ENCODE results near the gene PTPRQ.
"Not testable (repeated sequence)": the region's sequence is repeated elsewhere in the genome, so short reads cannot be mapped to it uniquely, and the experiment has no call there.

The PTPRQ gene

GRCh38 chr12:80662586-80662985, 218.6 kb downstream of the PTPRQ start:
- no peaks in the 10 kb centered on the region for H3K9me2 ChIP-seq (replicated peaks; ENCODE audit: insufficient read depth, low read length)
- no peak for DNase-seq
- H3K36me3 ChIP-seq (replicated peaks; ENCODE audit: insufficient read depth, low read length) = no peaks in the 10 kb centered on the region
- no peak overlapping the region for H3K4me2 ChIP-seq (ENCODE audit: low read depth, low read length)
- no peaks in the 10 kb centered on the region for H3K27me3 ChIP-seq (replicated peaks; ENCODE audit: insufficient read depth, low read length)
- no peaks in the 10 kb centered on the region for H3K4me1 ChIP-seq (ENCODE audit: low read length)
- no peaks in the 10 kb centered on the region for H3F3A ChIP-seq (ENCODE audit: insufficient read depth, low read length)
- H3K9me3 ChIP-seq (replicated peaks; ENCODE audit: insufficient read depth, low read length) = no peaks in the 10 kb centered on the region
- H4K20me1 ChIP-seq (ENCODE audit: insufficient read depth, low read length) = no peaks in the 10 kb centered on the region
- H3K79me2 ChIP-seq (ENCODE audit: low read length) = no peaks in the 10 kb centered on the region
- no peak overlapping the region for H3K27ac ChIP-seq (ENCODE audit: low read length)
- no peak overlapping the region for H2AFZ ChIP-seq (ENCODE audit: low read length)
- TF ChIP-seq EZH2 (optimal IDR thresholded peaks at IDR 0.05; ENCODE audit: low read depth, low read length) = no peak
- H3K9ac ChIP-seq (ENCODE audit: low read length) = no peak overlapping the region
- H3K4me3 ChIP-seq (ENCODE audit: low read length) = no peak overlapping the region

- Histone ChIP-seq H3K4me2 (ENCODE audit: low read depth, low read length) (no peak overlapping the region), H3K36me3 (replicated peaks; ENCODE audit: insufficient read depth, low read length) (no peaks in the 10 kb centered on the region), H2AFZ (ENCODE audit: low read length) (no peak overlapping the region), H3K4me3 (ENCODE audit: low read length) (no peak overlapping the region), H4K20me1 (ENCODE audit: insufficient read depth, low read length) (no peaks in the 10 kb centered on the region), H3K79me2 (ENCODE audit: low read length) (no peaks in the 10 kb centered on the region), H3K27me3 (replicated peaks; ENCODE audit: insufficient read depth, low read length) (no peaks in the 10 kb centered on the region), H3K9me2 (replicated peaks; ENCODE audit: insufficient read depth, low read length) (no peaks in the 10 kb centered on the region), H3K27ac (ENCODE audit: low read length) (no peak overlapping the region), H3K9me3 (replicated peaks; ENCODE audit: insufficient read depth, low read length) (no peaks in the 10 kb centered on the region), H3K4me1 (ENCODE audit: low read length) (no peaks in the 10 kb centered on the region), H3F3A (ENCODE audit: insufficient read depth, low read length) (no peaks in the 10 kb centered on the region), H3K9ac (ENCODE audit: low read length) (no peak overlapping the region)
- no peak for DNase-seq
- TF ChIP-seq EZH2 (optimal IDR thresholded peaks at IDR 0.05; ENCODE audit: low read depth, low read length) = no peak
- no peak for TF ChIP-seq CTCF (IDR thresholded peaks at IDR 0.05; ENCODE audit: low read length)
- TF ChIP-seq EZH2phosphoT487 (IDR thresholded peaks at IDR 0.05; ENCODE audit: low read length) = no peak
These were observed 226.2 kb downstream of the PTPRQ start for GRCh38 chr12:80670214-80670613.

- H2AFZ ChIP-seq (ENCODE audit: low read length); H3K4me1 ChIP-seq (ENCODE audit: low read length); H3F3A ChIP-seq (ENCODE audit: insufficient read depth, low read length); H3K9me3 ChIP-seq (replicated peaks; ENCODE audit: insufficient read depth, low read length); H3K9me2 ChIP-seq (replicated peaks; ENCODE audit: insufficient read depth, low read length); H3K4me3 ChIP-seq (ENCODE audit: low read length); H3K4me2 ChIP-seq (ENCODE audit: low read depth, low read length); DNase-seq; H3K27ac ChIP-seq (ENCODE audit: low read length); H3K79me2 ChIP-seq (ENCODE audit: low read length); H3K27me3 ChIP-seq (replicated peaks; ENCODE audit: insufficient read depth, low read length); H3K36me3 ChIP-seq (replicated peaks; ENCODE audit: insufficient read depth, low read length); H3K9ac ChIP-seq (ENCODE audit: low read length); H4K20me1 ChIP-seq (ENCODE audit: insufficient read depth, low read length): not testable (repeated sequence)
These were observed 232.1 kb downstream of the PTPRQ start for GRCh38 chr12:80676042-80676636.

- no peak overlapping the region for H3K4me2 ChIP-seq (ENCODE audit: low read depth, low read length)
- no peaks in the 10 kb centered on the region for H3K79me2 ChIP-seq (ENCODE audit: low read length)
- no peaks in the 10 kb centered on the region for H3F3A ChIP-seq (ENCODE audit: insufficient read depth, low read length)
- no peak overlapping the region for H2AFZ ChIP-seq (ENCODE audit: low read length)
- H3K4me1 ChIP-seq (ENCODE audit: low read length) = peaks cover 12% of the 10 kb centered on the region; the same call in 1 of the 2 replicates
- TF ChIP-seq CTCF (IDR thresholded peaks at IDR 0.05; ENCODE audit: low read length) = no peak
- TF ChIP-seq EZH2phosphoT487 (IDR thresholded peaks at IDR 0.05; ENCODE audit: low read length) = no peak
- no peak for TF ChIP-seq EZH2 (optimal IDR thresholded peaks at IDR 0.05; ENCODE audit: low read depth, low read length)
- H3K9ac ChIP-seq (ENCODE audit: low read length) = no peak overlapping the region
- H3K4me3 ChIP-seq (ENCODE audit: low read length) = no peak overlapping the region
- no peaks in the 10 kb centered on the region for H3K9me2 ChIP-seq (replicated peaks; ENCODE audit: insufficient read depth, low read length)
- no peak overlapping the region for H3K27ac ChIP-seq (ENCODE audit: low read length)
- H3K9me3 ChIP-seq (replicated peaks; ENCODE audit: insufficient read depth, low read length) = no peaks in the 10 kb centered on the region
- H3K36me3 ChIP-seq (replicated peaks; ENCODE audit: insufficient read depth, low read length) = no peaks in the 10 kb centered on the region
- no peak for DNase-seq
- H3K27me3 ChIP-seq (replicated peaks; ENCODE audit: insufficient read depth, low read length) = no peaks in the 10 kb centered on the region
- H4K20me1 ChIP-seq (ENCODE audit: insufficient read depth, low read length) = no peaks in the 10 kb centered on the region
These were observed 232.8 kb downstream of the PTPRQ start for GRCh38 chr12:80676856-80677255.

All from MM.1S (cell line).